Liver (tissue), 9 donors: ENCODE data around the gene HIPK2. TPM values are rescaled to one million over a fixed set of nuclear protein-coding genes. Genes with fewer than 3 reads are reported as not detected.

ENCODE experiments used
- DNase-seq: peaks from one replicate; pipeline ENCODE4 v3.0.0-alpha.2; 2017; ENCODE audit warnings: low spot score
- H3K27ac ChIP-seq, 2 donors: one replicate each; pipeline ENCODE4 v1.7.0; 2013; ENCODE audit warnings: inconsistent platforms in 2 of 2, low read length in 2 of 2, control low read depth in 1 of 2, low read depth in 1 of 2, mild to moderate bottlenecking in 1 of 2
- H3K27me3 ChIP-seq, 4 donors: one replicate each; pipeline versions ENCODE4 v1.6.1 to v1.7.0; 2013; ENCODE audit warnings: low read length in 3 of 4, inconsistent platforms in 1 of 4, mild to moderate bottlenecking in 1 of 4, moderate library complexity in 1 of 4; ENCODE audit not compliant: control insufficient read depth in 4 of 4, insufficient read depth in 4 of 4
- H3K36me3 ChIP-seq, 4 donors: one replicate each; pipeline versions ENCODE4 v1.6.1 to v1.7.0; 2013; ENCODE audit warnings: low read length in 3 of 4, mild to moderate bottlenecking in 3 of 4, low read depth in 1 of 4, moderate library complexity in 1 of 4; ENCODE audit not compliant: control insufficient read depth in 4 of 4, insufficient read depth in 3 of 4
- H3K4me1 ChIP-seq, 4 donors: one replicate each; pipeline versions ENCODE4 v1.6.1 to v1.7.0; 2013; ENCODE audit warnings: low read length in 3 of 4, mild to moderate bottlenecking in 3 of 4, moderate library complexity in 1 of 4; ENCODE audit not compliant: control insufficient read depth in 4 of 4, insufficient read depth in 4 of 4
- H3K4me3 ChIP-seq, 3 donors: one replicate each; pipeline versions ENCODE4 v1.6.1 to v1.7.0; 2013; ENCODE audit warnings: low read length in 3 of 3, control low read depth in 1 of 3, low read depth in 1 of 3, mild to moderate bottlenecking in 1 of 3
- H3K9ac ChIP-seq, 2 donors: one replicate each; pipeline ENCODE4 v1.7.0; 2013; ENCODE audit warnings: low read length in 2 of 2, mild to moderate bottlenecking in 2 of 2, moderate library complexity in 2 of 2, control low read depth in 1 of 2, low read depth in 1 of 2
- H3K9me3 ChIP-seq, 4 donors: one replicate each; pipeline versions ENCODE4 v1.6.1 to v1.7.0; 2013; ENCODE audit warnings: low read length in 3 of 4; ENCODE audit not compliant: control insufficient read depth in 4 of 4
- ATF3 ChIP-seq: IDR thresholded peaks from 2 replicates; pipeline ENCODE4 v1.6.1; 2016; ENCODE audit warnings: antibody characterized with exemption
- EGR1 ChIP-seq, 2 donors: IDR thresholded peaks; 2 replicates each; pipeline ENCODE4 v1.6.1; 2016 to 2018; ENCODE audit warnings: antibody characterized with exemption in 2 of 2, low read depth in 2 of 2
- FOXA1 ChIP-seq: IDR thresholded peaks from 2 replicates; pipeline ENCODE4 v1.6.1; 2016; ENCODE audit warnings: antibody characterized with exemption
- FOXA2 ChIP-seq: IDR thresholded peaks from 2 replicates; pipeline ENCODE4 v1.6.1; 2016; ENCODE audit warnings: antibody characterized with exemption
- GABPA ChIP-seq, 2 donors: IDR thresholded peaks in 1 of 2; conservative IDR thresholded peaks in 1 of 2; 2 replicates each; pipeline ENCODE4 v1.6.1; 2016; ENCODE audit warnings: antibody characterized with exemption in 2 of 2, mild to moderate bottlenecking in 1 of 2, moderate library complexity in 1 of 2
- HNF4A ChIP-seq, 2 donors: conservative IDR thresholded peaks; 2 replicates each; pipeline ENCODE4 v1.6.1; 2016; ENCODE audit warnings: antibody characterized with exemption in 2 of 2, mild to moderate bottlenecking in 2 of 2
- HNF4G ChIP-seq: IDR thresholded peaks from 2 replicates; pipeline ENCODE4 v1.6.1; 2016; ENCODE audit warnings: antibody characterized with exemption
- JUND ChIP-seq, 2 donors: IDR thresholded peaks; 2 replicates each; pipeline ENCODE4 v1.6.1; 2016; ENCODE audit warnings: antibody characterized with exemption in 2 of 2
- NR2F2 ChIP-seq: IDR thresholded peaks from 2 replicates; pipeline ENCODE4 v1.6.1; 2016; ENCODE audit warnings: antibody characterized with exemption
- RAD21 ChIP-seq, 2 donors: IDR thresholded peaks; 2 replicates each; pipeline ENCODE4 v1.6.1; 2016; ENCODE audit warnings: antibody characterized with exemption in 2 of 2, mild to moderate bottlenecking in 2 of 2
- REST ChIP-seq: IDR thresholded peaks from 2 replicates; pipeline ENCODE4 v1.6.1; 2016; ENCODE audit warnings: antibody characterized with exemption, mild to moderate bottlenecking
- RXRA ChIP-seq, 2 donors: IDR thresholded peaks; 2 replicates each; pipeline ENCODE4 v1.6.1; 2017 to 2018; ENCODE audit warnings: antibody characterized with exemption in 2 of 2, mild to moderate bottlenecking in 1 of 2
- SP1 ChIP-seq: IDR thresholded peaks from 2 replicates; pipeline ENCODE4 v1.6.1; 2018; ENCODE audit warnings: antibody characterized with exemption, mild to moderate bottlenecking
- YY1 ChIP-seq: IDR thresholded peaks from 2 replicates; pipeline ENCODE4 v1.6.1; 2016; ENCODE audit warnings: antibody characterized with exemption, mild to moderate bottlenecking
- ZBTB33 ChIP-seq: IDR thresholded peaks from 2 replicates; pipeline ENCODE4 v1.6.1; 2016; ENCODE audit warnings: antibody characterized with exemption
- WGBS: extraction: QIAGEN DNeasy Blood & Tissue Kit; methylation state at CpG from one replicate; pipeline ENCODE4 v1.1.7; 2013; 5-methylcytosine and 5-hydroxymethylcytosine counted together
- polyA plus RNA-seq, 2 donors: library from polyadenylated mRNA; stranded (reverse) in 1 of 2; unstranded in 1 of 2; fragments of 200-250 nt in 1 of 2; fragments of >200 nt in 1 of 2; fragmentation: Nextera tagmentation in 1 of 2; extraction: Ambion mirVana in 1 of 2; gene quantifications; one replicate each; pipeline versions ENCODE4 v1.2.1 to v1.2.3, GENCODE V29; 2013 to 2015
- total RNA-seq, 2 donors: library from RNA; depleted of rRNA; stranded (reverse); fragments of >200 nt; gene quantifications; one replicate each; pipeline ENCODE4 v1.2.3, GENCODE V29; 2014
- TF ChIP-seq, protein P1 (sequence below): fragments of 150-350 bp; IDR thresholded peaks from 2 replicates; pipeline ENCODE4 v1.5.1; 2017; ENCODE audit warnings: improper control_type of control experiment, low read depth, low read length; ENCODE audit not compliant: missing input control
- TF ChIP-seq, protein P2 (sequence below): IDR thresholded peaks from 2 replicates; pipeline ENCODE4 v1.6.1; 2016; ENCODE audit warnings: antibody characterized with exemption
- donor health status: healthy.
- donor health status: healthy.
- donor health status: healthy.
- donor health status: healthy.
- donor health status: healthy.

The HIPK2 gene
- total and polyA plus RNA-seq, 4 donors: 13.1 to 48.8 (median 16.6) TPM

- H3K9me3 ChIP-seq: no peaks in the 10 kb centered on the region
- no peak for DNase-seq
- H3K4me1 ChIP-seq: peaks cover 9 to 28% (median 22%) of the 10 kb centered on the region in 4 donors
- H3K9ac ChIP-seq: no peak overlapping the region
- H3K36me3 ChIP-seq: peaks cover 5 to 24% (median 11%) of the 10 kb centered on the region in 4 donors
- H3K27ac ChIP-seq: peak overlapping the region in 1 of 2 donors; percentile 8
- TF ChIP-seq HNF4A (conservative IDR thresholded peaks at IDR 0.05) (no peak), GABPA (IDR thresholded peaks at IDR 0.05 in 1 of 2, conservative IDR thresholded peaks at IDR 0.05 in 1 of 2) (no peak), SP1 (no peak), RAD21 (IDR thresholded peaks at IDR 0.05) (no peak), FOXA2 (no peak), REST (no peak)
- no peak overlapping the region for H3K4me3 ChIP-seq
- WGBS: 83% methylated on average over 2 of the region's 2 CpGs
- no peaks in the 10 kb centered on the region for H3K27me3 ChIP-seq
These were observed 68.3 kb downstream of the HIPK2 start for GRCh38 chr7:139709485-139709884.

- Histone ChIP-seq H3K9ac (no peak overlapping the region), H3K36me3 (peaks cover 2 to 20% (median 8%) of the 10 kb centered on the region in 4 donors), H3K27me3 (no peaks in the 10 kb centered on the region), H3K4me3 (no peak overlapping the region), H3K27ac (no peak overlapping the region), H3K4me1 (peaks cover 11 to 37% (median 22%) of the 10 kb centered on the region in 4 donors), H3K9me3 (no peaks in the 10 kb centered on the region)
- 93% methylated on average over 6 of the region's 6 CpGs for WGBS
- TF ChIP-seq RXRA (IDR thresholded peaks at IDR 0.05) (no peak), NR2F2 (no peak), HNF4G (no peak), REST (no peak), ATF3 (no peak), ZBTB33 (no peak), EGR1 (IDR thresholded peaks at IDR 0.05; ENCODE audit: low read depth in 2 of 2) (no peak), JUND (IDR thresholded peaks at IDR 0.05) (no peak), FOXA2 (no peak), YY1 (no peak), FOXA1 (no peak), RAD21 (IDR thresholded peaks at IDR 0.05) (no peak), SP1 (no peak), GABPA (IDR thresholded peaks at IDR 0.05 in 1 of 2, conservative IDR thresholded peaks at IDR 0.05 in 1 of 2) (no peak)
- TF ChIP-seq, protein P1, sequence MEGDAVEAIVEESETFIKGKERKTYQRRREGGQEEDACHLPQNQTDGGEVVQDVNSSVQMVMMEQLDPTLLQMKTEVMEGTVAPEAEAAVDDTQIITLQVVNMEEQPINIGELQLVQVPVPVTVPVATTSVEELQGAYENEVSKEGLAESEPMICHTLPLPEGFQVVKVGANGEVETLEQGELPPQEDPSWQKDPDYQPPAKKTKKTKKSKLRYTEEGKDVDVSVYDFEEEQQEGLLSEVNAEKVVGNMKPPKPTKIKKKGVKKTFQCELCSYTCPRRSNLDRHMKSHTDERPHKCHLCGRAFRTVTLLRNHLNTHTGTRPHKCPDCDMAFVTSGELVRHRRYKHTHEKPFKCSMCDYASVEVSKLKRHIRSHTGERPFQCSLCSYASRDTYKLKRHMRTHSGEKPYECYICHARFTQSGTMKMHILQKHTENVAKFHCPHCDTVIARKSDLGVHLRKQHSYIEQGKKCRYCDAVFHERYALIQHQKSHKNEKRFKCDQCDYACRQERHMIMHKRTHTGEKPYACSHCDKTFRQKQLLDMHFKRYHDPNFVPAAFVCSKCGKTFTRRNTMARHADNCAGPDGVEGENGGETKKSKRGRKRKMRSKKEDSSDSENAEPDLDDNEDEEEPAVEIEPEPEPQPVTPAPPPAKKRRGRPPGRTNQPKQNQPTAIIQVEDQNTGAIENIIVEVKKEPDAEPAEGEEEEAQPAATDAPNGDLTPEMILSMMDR: no peak
- TF ChIP-seq, protein P2, sequence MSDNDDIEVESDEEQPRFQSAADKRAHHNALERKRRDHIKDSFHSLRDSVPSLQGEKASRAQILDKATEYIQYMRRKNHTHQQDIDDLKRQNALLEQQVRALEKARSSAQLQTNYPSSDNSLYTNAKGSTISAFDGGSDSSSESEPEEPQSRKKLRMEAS: no peak
- no peak for DNase-seq
These were observed 69.3 kb downstream of the HIPK2 start for GRCh38 chr7:139708541-139708940.
